DMS153 treated with DMSO at 0.1 percent for 48 hours (cell line): ENCODE measurements around the gene RPS28.

Experiments
- DNase-seq: peaks from one replicate; lab custom pipeline; 2025; ENCODE audit not compliant: unreplicated experiment; lab: John Stamatoyannopoulos, UW

RPS28 gene

DNA sequence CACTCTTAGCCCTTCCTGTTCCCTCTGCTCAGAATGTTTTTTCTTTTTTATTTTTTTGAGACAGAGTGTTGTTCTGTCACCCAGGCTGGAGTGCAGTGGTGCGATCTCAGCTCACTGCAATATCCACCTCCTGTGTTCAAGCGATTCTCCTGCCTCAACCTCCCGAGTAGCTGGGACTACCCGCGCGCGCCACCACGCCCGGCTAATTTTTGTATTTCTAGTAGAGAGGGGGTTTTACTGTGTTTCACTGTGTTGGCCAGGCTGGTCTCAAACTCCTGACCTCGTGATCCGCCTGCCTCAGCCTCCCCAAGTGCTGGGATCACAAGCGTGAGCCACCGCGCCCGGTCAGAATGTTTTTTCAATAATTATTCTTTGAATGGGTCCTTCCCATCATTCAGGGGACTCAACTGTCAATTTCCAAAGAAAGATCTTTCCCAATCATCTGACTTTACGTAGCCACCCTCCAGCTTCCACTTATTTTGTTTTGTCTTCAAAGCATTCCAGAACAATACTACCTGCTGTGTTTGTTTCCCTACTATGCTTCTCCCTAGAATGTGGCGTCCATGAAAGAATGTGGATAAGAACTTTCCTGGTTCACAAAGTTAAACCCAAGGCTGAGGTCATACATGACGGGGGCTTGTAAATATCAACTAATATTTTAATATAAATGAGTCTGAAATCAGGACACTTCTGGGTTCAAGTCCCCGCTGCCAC is 1.3 kb upstream of the RPS28 start:
- DNase-seq, result no peak

DNA sequence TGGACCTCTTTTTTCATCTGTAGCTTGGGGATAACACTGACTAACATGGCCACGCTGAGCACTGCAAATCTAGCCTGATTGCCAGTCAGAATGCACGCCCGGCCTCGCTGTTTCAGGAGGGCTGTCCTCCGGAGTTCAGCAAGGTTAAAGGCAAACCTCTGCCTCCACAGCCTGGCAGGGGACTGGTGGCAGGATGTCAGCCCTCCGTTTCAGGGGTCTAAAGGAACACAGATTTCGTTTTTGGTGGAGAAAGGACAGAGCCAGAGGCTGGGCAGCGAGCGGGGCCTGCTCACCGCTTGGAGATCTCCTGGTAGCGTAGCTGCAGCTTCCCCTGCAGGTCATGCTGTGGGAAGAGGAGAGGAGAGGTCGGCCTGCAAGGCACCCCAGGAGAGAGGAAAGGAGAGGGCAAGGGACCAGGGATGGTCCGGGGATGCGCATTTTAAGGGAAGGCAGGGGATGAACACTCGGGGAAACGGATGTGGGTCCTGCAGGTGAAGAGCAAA is 681 bp upstream of the RPS28 start:
- no peak for DNase-seq

DNA sequence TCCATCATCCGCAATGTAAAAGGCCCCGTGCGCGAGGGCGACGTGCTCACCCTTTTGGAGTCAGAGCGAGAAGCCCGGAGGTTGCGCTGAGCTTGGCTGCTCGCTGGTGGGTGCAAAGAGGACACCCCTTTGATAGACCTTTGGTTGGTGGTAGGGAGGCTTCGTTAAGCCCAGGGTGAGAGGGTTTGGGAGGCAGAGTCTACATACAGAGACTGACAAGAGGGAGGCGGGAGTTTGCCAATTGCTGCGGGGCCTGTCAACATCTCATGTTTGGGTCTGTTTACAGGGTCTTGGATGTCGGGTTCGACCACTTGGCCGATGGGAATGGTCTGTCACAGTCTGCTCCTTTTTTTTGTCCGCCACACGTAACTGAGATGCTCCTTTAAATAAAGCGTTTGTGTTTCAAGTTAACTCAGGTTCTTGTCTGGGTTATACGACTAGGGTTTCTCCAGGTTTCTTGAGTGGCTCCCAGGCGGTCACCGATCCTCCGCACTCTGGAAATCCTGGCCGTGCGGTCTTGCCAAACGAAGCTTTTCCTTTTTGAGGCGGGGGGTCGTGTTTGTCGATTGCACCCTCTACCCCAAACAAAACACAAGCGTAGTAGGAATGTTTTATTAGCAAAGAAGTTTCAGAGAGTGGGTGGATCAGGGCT is 816 bp downstream of the RPS28 start:
- no peak for DNase-seq

DNA sequence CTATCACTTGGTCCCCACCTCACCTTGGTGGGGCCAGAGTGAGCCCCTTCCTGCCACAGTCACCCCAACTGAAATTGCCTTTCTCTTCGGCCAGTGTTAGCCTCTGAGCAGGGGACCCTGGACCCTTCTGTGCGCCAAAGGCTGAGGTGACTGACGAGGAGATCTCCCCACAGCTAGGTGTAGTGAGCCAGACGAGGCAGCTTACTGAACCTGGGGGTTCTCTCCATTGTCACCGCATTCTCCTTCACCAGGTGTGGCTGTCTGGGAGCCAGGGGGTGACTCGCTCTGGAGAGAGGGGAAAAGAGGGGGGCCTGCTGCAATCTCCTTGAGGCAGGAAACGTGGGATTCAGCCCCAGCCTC is 1.3 kb downstream of the RPS28 start:
- DNase-seq, result no peak

DNA sequence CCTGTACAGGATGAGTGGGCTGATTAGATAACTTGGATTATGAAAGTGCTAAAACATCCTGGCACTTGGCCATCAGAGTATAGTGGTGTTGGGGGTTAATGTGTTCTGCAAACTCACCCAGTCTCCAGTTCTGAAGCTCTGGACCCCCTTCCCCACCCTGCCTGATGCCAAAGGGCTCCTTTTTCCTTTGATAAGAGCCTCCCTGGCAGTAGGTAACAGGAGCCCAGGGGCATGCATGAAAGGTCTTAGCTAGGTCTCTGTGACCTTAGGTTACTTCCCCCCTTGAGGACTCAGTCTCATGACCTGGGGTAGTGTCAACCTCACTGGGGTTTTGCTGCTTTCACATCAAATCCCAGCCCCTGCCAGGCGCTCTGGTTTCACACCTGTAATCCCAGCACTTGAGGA is 2.5 kb downstream of the RPS28 start:
- DNase-seq, result no peak

DNA sequence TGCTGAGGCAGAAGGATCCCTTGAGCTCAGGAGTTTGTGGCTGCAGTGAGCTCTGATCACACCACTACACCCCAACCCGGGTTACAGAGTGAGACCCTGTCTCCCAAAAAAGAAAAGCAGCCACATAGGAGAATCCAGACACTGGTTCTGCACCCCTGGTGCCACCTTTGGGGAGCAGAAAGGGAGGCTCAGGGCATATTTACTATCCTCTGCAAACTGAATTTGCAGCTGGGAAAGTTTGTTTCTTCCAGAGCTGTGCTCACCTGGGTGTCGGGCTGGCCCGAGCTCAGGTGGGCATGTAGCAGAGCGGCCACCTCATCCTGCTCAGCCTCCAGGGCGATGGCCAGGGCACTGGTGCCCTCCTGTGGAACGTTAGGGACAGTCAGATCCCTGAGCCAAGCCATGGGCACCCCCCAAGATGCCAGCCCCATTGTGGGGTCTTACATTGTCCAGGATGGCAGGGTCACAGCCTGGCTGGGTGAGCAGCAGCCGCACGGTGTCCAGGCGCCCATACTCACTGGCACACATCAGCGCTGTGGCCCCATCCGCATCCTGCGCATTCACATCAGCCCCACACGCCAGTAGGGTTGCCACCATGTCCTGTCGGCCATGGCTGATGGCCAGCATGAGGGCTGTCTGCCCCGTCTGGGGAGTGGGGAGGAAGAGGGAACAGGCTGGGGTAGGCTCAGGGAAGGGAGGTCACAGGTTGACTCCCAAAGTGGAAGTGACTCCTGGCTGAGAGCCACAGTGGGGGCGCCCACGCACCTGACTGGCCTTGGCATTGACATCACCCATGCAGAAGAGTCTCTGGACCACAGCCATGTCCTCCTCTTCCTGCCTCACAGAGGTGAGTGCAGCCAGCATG is 3.1 kb downstream of the RPS28 start:
- no peak for DNase-seq

DNA sequence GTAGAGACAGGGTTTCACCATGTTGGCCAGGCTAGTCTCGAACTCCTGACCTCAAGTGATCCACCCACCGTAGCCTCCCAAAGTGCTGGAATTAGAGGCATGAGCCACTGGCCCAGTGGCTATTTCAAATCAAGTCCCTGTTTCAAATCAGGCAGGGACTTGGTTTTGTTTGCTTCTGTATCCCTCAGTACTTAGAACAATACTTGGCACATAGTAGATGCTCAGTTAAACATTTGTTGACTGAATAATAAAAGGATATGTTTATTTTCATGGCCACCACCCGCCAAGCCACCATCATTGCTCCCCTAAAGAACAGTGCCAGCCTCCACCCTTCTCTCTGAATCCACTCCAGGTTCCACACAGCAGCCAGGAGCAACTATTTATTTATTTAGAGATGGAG is 4.2 kb downstream of the RPS28 start:
- no peak for DNase-seq

DNA sequence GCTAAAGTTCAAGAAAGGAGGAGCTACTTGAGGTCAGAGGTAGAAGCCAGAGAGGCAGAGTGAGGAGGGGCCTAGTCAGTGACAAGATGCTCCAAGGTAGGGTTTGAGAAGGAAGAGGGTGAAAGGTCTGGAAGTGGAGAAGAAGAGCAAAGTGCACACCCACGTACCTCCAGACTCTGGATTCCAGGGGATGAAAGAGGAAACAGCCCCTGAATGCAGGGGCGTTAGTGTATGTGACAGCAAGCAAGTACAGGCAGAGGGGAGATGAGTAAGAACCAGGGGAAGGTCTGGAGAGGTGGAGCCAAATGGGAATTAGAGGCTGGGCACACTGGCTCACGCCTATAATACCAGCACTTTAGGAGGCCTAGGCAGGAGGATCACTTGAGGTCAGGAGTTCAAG is 8.7 kb downstream of the RPS28 start:
- DNase-seq, result no peak

DNA sequence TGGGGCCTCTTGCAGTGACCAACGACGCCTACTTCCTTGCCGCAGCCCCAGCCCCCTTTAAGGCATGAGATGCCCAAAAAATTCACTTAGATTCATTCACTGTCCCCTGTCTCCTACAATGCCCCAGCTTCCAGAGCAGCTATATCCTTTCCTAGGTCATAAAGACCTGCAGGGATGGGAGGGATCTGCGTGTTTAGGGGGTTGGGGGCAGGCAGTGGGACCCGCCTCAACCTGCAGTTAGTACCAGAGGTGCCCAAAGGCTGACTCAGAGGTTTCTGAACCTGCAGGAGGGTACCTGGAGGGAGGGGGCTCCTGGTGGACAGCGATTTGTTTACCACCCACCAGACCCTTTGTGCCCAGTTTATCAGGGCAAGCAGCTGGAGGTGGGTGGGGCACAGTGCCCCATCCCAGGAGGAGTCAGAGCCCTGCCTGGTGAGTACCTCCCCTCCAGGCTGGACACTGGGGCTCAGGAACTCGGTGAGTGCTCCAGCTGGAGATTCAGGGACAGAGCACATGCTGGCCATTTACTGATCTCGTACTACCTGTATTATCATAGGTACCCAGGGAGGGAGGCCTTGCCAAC is 10.1 kb downstream of the RPS28 start:
- no peak for DNase-seq

DNA sequence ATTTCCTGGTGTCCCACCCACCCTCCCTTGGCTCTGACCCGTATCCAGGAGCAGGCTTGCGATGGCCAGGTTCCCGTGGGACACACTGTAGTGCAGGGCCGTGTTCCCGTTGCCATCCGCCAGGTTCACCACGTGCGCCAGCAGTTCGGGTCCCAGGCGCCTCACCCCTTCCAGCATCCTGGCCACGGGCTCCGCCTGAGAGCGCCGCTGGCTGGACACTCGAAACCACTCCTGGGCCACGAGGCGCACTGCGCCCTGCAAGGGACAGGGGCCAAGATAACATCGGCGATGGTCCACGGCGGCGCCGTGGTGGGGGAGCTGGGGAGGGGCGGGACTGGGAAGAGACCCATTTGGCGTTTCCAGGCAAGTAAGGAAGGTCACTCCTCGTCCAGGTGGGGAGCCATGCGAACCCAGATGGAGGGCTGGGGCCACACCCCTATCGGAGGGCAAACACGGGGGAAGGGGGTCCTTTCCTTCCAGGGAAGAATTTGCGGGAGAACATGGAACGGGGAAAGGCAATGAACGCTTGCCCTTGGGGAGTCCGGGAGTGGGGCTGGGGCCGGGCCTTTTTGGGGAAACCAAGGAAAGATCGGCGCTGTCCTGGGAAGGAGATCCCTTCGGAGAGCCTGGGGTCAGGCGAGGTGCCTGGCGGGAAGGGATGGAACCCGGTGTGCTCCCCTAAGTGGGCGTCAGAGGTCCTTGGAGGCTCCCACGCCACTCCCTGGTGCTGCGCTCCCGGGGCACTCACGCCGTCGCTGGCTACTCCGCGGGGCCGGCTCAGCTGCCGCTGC is 11.9 kb downstream of the RPS28 start:
- no peak for DNase-seq

DNA sequence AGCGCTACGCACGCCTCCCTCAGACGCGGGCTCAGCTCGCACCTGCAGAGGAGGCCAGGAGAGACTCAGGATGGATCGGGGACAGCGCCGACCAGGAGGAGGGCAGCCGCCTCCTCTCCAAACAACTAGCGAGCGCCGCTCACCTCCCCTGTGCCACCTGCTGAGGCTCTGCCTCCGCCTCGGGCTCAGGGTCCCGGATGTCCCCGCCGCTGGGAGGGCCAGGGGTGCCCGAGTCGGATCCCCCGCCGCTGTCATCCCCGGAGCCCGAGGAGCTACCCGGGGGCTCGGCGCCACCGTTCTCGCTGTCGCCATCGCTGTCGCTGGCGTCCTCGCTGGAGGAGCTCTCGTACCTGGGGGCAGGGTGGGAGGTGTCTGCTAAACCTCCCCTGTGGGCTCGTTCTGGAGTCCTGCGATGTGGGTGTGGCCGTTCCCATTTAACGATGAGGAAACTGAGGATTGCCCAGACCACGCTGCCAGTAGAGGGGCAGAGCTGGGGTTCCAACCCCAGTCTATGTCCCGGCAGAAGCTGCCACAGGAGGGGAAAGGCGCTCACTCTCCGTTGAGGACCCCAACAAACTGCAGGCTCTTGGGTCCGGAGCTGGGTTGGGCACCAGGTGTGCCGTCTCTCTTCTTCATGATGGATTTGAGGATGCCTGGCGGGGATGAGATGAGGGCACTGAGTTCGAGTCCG is 12.6 kb downstream of the RPS28 start:
- DNase-seq, result no peak

DNA sequence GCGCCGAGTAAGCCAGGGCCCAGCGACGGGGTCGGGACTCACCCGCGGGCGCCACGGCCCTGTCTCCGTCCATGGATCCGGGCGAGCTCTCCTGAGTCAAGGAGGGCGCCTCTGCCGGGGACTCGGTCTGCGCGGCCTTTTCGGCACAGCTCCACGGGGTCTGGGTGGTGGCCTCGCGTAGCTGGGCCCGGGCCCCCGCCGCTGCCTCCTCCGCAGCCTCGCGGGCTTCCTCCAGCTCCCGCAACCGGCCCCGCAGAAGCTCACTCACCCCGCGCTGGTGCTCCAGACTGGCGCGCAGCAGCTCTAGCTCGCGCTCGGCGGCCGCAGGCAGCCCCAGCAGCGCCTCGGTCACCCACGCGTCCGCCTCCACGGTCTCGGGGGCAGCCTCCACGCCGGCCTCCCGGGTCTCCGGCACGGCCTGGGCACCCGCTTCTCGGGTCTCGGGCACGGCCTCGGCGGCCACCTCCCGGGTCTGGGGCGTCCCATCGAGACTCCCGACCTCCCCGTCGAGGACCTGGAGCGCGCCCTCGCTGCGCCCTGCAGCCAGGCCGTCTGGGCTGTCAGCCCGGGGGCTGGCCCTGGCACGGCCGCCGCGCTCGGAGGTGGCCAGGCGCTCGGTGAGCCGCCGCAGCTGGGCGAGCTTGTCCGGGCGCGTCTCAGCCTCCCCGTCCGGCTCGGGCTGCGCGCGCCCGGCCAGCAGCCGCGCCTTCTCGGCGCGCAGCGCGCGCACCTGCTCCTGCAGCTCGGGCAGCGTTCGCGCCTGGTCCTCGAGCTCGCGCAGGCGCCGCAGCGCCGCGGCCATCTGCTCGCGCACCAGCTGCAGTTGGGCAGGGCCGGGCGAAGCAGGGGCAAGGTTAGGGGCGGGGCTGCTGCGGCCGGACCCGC is 13.4 kb downstream of the RPS28 start:
- DNase-seq, result peak; percentile 33

DNA sequence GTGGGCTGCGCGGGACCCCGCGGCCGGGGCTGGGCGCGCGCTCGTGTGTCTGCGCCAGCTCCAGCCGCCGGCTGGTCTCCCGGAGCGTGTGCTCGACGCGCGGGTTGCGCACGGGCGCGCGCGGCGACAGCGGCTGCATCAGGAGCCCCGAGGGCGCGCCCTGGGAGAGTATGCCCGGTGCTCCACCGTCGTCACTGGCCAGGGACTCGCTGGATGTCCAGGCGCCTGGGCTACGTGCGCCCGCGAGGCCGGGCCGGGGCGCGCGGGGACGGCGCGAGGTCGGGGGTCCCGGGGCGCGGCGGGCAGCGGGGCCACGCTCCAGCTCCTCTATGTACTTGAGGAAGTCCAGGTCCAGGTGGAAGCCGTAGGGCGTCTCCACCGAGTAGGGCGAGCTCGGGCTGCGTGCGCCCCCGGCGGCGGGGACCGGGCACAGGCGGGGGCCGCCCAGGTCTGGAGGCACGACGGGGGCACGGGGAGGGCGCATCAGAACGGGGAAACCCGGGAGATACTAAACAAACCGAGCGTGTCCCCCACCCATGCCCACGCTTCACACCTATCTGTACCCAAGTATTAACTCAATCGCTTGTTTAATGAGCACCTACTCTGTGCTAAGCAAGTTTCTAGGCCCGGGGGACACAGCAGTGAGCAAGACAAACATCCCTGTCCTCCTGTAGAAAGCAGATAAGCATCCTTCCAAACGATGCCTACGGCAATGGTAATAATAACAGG is 14.2 kb downstream of the RPS28 start:
- DNase-seq, result no peak

DNA sequence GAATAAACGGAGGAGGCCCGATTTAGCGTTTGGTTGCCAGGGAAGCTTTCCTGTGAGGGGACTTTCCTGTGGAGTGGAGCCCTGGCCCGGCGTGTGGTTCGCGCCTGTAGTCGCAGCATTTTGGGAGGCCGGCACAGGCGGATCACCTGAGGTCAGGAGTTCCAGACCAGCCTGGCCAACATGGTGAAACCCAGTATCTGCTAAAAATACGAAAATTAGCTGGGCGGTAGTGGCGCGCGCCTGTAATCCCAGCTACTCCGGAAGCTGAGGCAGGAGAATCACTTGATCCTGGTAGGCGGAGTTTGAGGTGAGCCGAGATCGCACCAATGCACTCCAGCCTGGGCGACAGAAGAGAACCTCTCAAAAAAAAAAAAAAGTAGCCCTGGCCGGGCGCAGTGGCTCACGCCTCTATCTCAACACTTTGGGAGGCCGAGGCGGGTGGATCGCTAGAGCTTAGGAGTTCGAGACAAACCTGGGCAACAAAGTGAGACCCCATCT is 14.8 kb downstream of the RPS28 start:
- no peak for DNase-seq

DNA sequence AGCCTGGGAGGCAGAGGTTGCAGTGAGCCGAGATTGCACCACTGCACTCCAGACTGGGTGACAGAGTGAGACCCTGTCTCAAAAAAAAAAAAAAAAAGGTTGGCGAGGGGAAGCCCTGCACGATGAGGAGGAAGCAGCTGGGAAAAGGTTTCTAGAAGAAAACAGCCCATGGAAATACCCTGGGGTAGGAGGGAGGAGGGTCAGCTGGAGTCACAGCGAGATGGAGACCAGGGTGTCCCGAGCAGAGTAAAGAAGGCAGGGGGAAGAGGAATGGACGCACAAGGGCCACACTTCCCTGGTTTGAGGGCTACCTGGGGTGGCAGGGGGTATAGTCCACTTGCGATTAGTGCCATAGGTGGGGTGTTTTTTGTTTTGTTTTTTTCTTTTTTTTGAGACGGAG is 15.4 kb downstream of the RPS28 start:
- no peak for DNase-seq

DNA sequence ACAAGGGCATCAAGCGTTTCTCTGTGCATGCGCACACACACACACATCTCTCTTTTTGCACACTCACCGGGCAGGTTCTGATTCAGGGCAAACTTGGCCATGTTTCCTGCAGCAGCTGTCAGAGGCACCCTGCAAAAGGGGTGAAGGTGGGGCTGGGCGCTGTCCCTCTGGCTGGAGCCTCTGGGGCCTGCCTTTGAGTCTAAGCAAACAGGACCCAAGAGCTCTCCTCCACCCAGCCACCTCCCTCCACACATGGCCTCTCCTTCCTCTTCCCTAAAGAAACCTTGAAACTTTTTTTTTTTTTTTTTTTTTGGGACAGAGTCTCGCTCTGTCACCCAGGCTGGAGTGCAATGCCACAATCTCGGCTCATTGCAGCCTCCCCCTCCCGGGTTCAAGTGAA is 16.4 kb downstream of the RPS28 start:
- no peak for DNase-seq

DNA sequence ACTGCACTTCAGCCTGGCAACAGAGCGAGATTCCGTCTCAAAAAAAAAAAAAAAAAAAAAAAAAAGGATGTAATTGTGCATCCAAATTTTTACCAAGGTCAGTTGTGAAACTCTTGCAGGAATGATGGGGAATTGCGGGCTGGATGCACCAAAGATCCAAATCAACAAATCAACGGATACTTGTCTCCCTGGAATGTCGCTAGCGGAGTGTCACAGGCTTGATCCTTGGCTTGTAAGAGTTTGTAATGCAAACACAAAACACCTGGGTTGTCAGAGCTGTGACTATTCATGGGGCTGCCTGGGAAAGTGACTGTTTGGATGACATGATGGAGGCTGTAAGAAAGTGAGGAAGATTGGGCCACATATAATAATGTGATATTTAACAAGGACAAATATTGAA is 17.5 kb downstream of the RPS28 start:
- no peak for DNase-seq

DNA sequence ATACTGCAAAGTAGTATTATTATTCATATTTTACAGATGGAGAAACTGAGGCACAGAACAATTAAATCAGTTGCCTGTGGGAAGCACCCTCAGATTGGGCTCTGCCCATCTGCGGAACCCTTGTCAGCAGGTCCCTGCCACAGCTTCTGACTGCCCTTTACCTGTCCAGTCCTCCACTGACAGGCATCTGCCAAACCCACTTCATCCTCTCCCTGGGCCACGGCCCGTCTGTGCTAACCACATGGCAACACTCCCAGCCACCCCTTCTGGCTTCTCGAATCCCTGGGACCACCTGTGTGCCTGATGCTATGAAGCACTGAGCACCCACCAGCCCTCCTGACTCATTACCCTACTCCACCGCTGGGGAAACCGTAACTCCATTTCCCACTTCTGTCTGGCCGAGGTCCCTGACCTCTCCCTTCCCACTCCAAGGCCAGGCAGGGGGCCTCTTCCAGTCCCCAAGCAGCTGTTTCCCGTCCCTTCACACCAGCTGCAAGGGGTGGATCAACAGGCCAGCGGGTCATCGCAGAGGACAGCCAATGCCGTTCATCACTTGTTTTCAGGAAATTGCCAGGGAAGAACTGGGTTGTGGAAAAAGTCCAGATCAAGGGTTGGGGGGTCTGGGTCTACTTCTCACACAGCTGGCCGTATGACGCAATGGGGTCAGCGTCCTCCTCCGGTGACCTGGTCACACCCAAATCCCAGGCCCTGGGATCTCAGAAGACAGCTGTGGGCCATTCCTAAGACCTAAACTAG is 19.2 kb downstream of the RPS28 start:
- DNase-seq, result no peak
